ENCODE measurements around the gene TBX2.
"Not testable (repeated sequence)": the region's sequence is repeated elsewhere in the genome, so short reads cannot be mapped to it uniquely, and the experiment has no call there.

The TBX2 gene

GRCh38 chr17:61399131-61400065 lies at the start of gene TBX2:
Gene TBX2, plus strand, starts transcription at chr17:61399843. Its CDS starts 334 bp downstream, at chr17:61400177.
- peak; percentile 85 for DNase-seq (ENCODE audit: low read depth, low spot score)

- no peak for DNase-seq (ENCODE audit: low read depth, low spot score)
These were observed 47.8 kb upstream of the TBX2 start for GRCh38 chr17:61351745-61352407.

DNA sequence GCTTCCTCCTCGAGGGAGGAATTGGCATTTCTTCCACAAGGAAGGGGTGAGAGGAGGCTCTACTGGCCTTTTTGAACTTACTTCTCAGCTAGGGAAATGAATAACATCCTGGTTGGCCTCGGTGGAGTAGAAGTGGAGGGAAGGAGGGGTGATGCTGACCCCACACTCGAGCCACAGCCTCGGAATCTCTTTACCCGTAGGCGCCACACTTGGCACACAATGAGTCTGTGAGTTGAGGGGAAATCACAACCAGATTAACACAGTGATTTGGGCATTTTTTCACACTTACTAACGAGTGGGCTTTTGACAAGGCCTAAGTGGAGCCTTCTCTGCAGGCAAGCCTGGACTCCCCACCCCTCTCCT lies 47.3 kb upstream of the TBX2 start:
- no peak for DNase-seq (ENCODE audit: low read depth, low spot score)

GRCh38 chr17:61352781-61353491 lies 46.7 kb upstream of the TBX2 start:
- no peak for DNase-seq (ENCODE audit: low read depth, low spot score)

DNA sequence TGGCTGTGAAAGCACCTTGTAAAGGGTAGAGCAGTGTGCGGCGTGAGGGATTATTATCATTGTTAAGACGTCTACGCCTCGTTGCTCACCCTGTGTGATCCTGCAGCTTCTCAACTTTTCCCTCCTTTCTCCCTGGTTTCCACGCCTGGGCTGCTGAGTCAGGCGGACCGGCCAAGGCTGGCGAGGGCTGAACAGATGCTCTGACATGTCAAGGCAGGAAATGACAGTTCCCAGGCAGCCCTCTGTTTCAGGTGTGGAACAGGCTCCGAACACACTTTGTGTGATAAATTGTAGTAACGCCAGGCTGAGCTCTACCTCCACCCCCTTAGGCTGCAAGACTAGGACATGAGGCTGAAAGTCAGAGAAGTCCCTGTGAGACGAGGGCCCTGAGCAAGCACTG lies 46.0 kb upstream of the TBX2 start:
- DNase-seq (ENCODE audit: low read depth, low spot score), result no peak

DNA sequence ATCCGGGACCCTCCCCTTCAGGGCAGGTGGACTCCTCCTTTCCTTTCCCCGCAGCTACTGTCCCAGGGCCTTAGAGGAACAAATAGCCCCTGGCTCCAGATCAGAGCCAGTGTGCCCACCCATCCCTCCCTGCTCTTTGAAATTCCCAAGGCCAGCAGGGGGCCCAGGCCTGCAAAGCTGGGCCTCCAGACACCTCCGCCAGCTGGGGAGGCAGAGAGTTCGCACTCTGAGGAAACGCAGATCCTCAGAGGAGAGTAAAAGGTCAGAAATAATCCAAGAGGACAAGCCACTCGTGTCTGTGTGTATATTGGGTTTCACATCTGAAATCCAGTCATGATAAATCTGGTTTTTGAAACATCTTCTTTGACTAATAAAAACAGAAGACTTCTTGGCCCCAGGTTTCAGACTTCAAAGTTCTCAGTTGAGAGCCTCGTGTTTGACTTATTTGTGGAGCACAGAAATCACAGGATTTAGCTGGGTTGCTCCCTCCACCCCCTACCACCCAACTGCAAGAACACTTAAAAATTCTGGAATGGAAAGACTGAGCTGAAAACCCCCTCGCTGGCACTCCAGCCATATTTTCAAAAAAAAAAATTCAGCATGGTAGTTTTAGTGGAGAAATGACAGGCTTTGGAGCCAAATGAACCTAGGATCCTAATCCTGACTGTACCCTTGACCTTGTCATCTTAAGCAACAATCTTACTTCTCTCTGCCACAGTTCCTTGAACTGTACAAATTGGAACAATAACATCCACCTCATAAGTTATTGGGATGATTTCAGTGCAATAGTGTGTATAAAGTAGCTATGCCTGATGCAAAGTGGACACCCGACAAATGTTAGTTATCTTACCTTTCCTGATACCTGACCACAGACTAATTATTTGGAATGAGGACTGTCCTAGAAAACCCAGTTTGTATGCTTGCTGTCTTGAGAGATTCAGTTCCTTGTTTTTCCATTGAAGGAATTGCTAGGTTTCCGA lies 44.5 kb upstream of the TBX2 start:
- DNase-seq (ENCODE audit: low read depth, low spot score), result no peak

- DNase-seq (ENCODE audit: low read depth, low spot score), result not testable (repeated sequence)
These were observed 42.6 kb upstream of the TBX2 start for GRCh38 chr17:61357061-61357460.

DNA sequence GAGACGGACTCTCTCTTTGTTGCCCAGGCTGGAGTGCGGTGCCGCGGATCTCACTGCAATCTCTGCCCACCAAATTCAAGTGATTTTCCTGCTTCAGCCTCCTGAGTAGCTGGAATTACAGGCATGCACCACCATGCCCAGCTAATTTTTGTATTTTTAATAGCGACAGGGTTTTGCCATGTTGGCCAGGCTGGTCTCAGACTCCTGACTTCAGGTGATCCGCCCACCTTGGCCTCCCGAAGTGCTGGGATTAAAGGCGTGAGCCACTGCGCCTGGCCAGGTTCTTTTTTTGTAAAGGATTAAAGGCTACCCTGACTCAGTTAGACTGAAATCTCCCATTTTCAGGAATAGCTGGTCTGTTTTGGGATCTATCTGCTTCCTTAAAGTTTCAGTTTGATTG lies 40.1 kb upstream of the TBX2 start:
- DNase-seq (ENCODE audit: low read depth, low spot score), result not testable (repeated sequence)

DNA sequence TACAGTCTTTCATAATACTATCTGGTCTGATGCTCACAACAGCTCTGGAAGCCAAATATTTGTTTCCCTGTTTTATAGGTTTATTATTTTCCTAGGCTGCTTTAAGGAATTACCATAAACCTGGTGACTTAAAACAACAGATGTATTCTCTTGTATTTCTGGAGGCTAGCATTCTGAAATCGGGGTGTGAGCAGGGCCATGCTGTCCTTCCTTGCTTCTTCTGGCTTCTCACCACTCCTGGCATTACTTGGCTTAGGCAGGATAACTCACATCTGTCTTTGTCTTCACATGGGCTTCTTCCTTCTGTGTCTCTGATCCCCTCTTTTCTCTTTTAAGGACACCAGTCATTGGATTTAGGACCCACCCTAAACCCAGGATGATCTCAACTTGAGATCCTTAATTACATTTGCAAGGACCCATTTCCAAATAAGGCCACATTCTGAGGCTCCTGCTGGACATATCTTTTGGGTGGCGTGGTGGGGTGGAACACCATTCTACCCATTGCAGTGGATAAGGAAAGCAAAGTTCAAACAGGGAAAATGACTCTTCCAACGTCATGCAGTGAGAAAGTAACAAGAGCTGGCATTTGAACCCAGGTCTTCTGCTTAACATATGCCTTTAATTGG lies 39.2 kb upstream of the TBX2 start:
- DNase-seq (ENCODE audit: low read depth, low spot score), result no peak

- DNase-seq (ENCODE audit: low read depth, low spot score), result no peak
These were observed 38.6 kb upstream of the TBX2 start for GRCh38 chr17:61361084-61361483.

DNA sequence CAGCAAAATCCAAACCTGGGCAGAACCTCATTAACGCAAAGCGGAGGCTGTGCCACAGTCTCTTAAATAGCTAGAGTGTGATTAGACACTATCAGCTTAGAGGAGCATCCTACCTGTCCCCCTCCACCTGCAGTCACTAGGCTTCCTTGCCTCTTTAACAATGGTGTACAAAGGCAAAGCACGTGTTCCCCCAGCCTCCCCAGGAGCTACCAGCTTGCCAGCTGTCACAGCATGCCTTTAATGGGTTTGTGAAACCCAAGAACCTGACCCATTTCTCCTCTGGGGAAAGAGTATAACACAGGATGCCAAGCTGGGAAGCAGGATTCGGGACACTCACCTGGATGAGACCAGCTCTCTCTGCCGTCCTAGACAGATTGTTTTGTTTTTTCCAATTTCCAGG lies 37.2 kb upstream of the TBX2 start:
- no peak for DNase-seq (ENCODE audit: low read depth, low spot score)

GRCh38 chr17:61362852-61363600 lies 36.6 kb upstream of the TBX2 start:
- no peak for DNase-seq (ENCODE audit: low read depth, low spot score)

- no peak for DNase-seq (ENCODE audit: low read depth, low spot score)
These were observed 35.8 kb upstream of the TBX2 start for GRCh38 chr17:61363601-61364462.

- no peak for DNase-seq (ENCODE audit: low read depth, low spot score)
These were observed 35.2 kb upstream of the TBX2 start for GRCh38 chr17:61364463-61364846.

DNA sequence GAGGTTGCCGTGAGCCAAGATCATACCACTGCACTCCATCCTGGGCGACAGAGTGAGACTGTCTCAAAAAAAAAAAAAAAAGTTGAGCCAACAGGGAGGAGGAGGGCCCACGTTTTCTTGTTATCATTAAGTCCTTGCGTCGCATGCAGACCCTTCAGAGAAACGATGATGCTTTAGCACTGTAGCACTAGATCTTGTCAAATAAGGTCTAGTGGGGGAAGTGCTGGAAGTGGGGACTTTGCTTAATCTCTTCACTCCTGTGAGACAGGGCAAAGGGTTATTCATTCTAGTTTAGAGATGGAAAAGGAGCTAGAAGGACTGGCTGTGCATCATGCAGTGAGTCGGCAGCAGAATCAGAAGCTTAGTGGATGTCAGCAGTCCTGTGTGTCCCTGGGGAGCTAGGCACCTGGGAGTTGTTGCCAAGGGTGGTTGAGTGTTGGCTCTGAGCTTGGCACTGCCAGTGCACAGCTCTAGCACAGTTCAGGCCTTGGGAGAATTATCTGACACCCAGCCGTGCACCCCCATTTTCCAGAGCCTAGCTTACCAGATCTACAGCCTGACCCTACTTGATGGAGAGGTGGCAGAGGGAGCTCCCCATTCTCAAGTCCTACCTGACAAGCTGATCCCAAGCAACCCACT lies 33.4 kb upstream of the TBX2 start:
- DNase-seq (ENCODE audit: low read depth, low spot score), result no peak

GRCh38 chr17:61366715-61367413 lies 32.8 kb upstream of the TBX2 start:
- DNase-seq (ENCODE audit: low read depth, low spot score), result no peak

GRCh38 chr17:61368049-61368831 lies 31.4 kb upstream of the TBX2 start:
- DNase-seq (ENCODE audit: low read depth, low spot score), result no peak
